H54 (cell line): ENCODE data around the gene PGLYRP3.

Source experiments
- DNase-seq: peaks from one replicate; pipeline ENCODE4 v3.0.0; 2011; ENCODE audit warnings: low spot score, mixed read lengths; ENCODE audit not compliant: insufficient read length
- FAIRE-seq: peaks from 3 replicates; lab custom pipeline; 2011; peaks lifted over from hg19 to GRCh38; lab: Jason Lieb, UNC
- POLR2A ChIP-seq: IDR thresholded peaks from 2 replicates; pipeline ENCODE4 v1.6.1; 2011; ENCODE audit warnings: low read depth, mild to moderate bottlenecking, low read length

The PGLYRP3 gene

DNA sequence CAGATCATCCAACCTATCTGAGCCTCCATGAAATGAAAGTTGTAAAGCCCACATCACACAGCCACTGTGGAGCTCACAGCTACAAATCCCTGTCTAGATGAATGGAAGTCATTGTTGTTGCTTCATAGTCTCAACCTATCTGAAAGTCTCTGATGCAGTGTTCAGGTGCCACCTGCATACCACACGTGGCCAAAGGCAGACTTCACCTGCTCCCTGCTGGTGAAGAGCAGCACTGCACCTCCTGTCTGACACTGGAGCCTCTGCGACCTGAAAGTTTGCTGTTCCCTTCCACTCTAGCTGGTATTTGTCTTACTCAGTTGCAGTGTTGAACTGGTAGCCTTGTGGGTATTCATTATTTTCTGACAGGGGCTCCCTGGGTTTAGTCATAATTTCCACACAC, 34.9 kb downstream of the PGLYRP3 start:
- TF ChIP-seq POLR2A: no peak
- FAIRE-seq (peak; percentile 27), DNase-seq (no peak)

DNA sequence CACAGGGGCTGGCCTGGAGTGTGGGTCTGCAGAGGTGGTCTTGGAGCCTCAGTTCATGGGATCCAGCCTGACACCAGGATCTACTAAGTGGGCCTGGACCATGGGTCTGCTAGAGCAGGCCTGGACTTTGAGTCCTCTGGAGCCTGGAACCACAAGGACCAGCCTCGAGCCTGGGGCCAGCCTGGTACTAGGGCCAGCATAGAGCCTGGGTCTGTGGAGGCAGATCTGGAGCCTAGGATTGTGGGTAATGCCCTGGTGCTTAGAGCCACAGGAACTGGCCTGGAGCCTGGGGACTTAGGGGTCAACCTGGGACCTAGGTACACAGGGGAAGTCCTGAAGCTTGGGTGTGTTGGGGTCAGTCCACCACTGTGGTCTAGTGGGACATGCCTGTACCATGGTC, 40.6 kb downstream of the PGLYRP3 start:
- TF ChIP-seq POLR2A: no peak
- DNase-seq (no peak), FAIRE-seq (no peak)

DNA sequence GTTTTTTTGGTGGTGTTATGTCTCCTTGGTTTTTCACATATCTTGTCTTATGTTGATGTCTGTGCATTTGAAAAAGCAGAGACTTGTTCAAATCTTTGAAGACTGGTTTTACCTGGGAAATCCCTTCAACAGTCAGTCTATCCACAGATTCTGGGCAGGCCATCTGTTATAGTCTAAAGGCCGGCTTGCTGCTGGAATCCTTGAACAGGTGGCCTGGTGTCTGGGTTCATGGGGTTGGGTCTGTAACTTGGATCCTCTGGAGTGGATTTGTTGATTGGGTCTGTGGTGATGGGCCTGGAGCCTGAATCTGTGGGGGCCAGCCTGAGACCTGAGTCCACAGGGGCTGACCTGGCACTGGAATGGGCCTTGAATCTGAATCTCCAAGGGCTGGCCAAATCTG, 41.0 kb downstream of the PGLYRP3 start:
- DNase-seq (no peak), FAIRE-seq (no peak)
- no peak for TF ChIP-seq POLR2A

DNA sequence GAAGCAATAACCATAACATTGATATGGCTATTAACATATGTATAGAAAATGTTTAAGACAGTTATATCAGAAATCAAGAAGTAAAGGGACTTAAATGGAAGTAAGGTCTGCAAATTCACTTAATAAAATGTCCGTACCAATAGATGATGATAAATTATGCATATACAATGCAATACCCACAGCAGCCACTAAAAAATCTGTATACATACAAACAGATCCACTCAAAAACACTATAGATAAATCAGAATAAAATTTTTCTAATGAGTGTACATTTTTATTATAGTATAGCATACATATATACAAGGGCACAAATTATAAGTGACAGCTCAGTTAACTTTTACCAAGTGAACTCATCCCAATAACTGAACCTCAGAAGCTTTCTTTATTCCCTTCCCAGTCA, 47.3 kb downstream of the PGLYRP3 start:
- FAIRE-seq (no peak), DNase-seq (no peak)
- TF ChIP-seq POLR2A: no peak

DNA sequence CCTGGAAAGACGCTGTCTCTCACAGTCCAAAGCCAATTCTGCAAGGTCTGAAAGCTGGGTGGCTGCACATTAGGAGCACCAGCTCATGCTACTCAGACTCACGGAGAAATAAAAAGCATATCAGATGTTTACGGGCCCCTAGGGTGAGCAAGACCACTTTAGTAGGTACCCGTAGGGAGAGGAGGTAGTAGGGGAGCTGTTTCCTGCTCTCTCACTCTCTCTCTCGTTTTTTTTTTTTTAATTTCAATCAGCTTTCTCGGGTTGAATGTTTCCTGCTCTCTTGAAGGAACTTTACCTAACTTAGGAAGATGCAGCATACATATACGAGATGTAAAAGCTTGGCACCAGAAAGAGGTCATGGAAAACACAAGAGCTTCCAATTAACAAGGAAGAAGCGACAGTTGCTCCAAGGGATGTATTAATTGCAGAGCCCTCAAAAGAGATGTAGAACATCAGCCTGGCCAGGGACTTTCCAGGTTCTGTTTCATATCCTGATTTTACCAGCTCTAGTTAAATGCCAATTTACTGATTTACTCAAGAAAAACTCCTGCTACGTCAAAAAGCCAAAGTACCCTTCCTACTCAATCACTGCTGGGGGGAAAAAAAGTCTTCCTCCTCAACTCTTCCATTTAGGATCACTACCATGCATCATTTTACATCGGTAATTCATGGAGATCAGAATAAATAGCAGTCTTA, 50.1 kb downstream of the PGLYRP3 start:
- DNase-seq: no peak
- FAIRE-seq: no peak
- no peak for TF ChIP-seq POLR2A

DNA sequence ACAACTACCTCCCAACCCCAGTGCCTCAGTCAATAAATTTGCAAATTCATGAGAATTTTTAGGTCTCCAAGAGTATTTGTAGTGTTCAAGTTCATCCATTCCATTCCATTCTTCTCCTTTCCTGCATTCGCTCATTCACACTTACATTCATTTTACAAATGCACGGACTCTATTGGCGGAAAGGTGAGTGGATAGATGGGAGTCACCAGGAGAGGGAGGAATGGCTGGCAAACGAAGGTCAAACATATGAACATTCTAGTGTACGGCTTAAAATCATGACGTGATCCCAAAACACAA, 50.7 kb downstream of the PGLYRP3 start:
- no peak for FAIRE-seq
- TF ChIP-seq POLR2A: no peak
- no peak for DNase-seq

DNA sequence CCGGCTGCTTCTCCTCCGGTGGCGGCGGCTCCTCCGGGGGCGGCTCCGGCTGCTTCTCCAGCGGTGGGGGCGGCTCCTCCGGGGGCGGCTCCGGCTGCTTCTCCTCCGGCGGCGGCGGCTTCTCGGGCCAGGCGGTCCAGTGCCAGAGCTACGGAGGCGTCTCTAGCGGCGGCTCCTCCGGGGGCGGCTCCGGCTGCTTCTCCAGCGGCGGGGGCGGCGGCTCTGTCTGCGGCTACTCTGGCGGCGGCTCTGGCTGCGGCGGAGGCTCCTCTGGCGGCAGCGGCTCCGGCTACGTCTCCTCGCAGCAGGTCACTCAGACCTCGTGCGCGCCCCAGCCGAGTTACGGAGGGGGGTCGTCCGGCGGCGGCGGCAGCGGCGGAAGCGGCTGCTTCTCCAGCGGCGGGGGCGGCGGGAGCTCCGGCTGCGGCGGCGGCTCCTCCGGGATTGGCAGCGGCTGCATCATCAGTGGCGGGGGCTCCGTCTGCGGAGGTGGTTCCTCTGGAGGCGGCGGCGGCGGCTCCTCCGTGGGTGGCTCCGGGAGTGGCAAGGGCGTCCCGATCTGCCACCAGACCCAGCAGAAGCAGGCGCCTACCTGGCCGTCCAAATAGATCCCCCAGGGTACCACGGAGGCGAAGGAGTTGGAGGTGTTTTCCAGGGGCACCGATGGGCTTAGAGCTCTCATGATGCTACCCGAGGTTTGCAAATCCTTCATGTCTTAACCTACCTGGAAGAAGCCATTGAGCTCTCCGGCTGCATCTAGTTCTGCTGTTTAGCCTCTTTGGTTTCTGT, 51.3 kb downstream of the PGLYRP3 start:
- TF ChIP-seq POLR2A: no peak
- FAIRE-seq: no peak

DNA sequence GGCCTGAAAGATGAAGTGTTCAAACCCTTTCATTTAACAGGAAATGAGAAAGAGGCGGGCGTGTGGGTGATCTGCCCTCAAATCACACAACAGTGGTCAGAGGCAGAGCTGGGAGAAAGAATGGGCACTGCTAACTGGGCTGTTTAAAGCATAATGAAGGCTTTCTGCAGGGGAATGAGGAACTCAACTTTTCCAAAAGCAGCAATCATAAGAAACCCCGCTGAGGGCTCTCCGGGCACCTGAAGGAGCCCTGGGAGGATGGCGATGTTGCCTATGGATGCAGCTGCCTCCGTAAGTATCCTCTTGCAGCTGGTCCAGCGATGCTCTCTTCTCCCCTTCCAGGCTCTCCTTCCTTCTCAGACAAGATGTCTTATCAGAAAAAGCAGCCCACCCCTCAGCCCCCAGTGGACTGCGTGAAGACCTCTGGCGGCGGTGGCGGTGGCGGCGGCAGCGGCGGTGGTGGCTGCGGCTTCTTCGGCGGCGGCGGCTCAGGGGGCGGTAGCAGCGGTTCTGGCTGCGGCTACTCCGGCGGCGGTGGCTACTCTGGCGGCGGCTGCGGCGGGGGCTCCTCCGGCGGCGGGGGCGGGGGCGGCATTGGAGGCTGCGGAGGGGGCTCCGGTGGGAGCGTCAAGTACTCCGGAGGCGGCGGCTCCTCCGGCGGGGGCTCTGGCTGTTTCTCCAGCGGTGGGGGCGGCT, 52.0 kb downstream of the PGLYRP3 start:
- TF ChIP-seq POLR2A: no peak
- DNase-seq: no peak
- FAIRE-seq: no peak

More for the DNA sequence above, 51.3 kb downstream of the PGLYRP3 start:
- no peak for DNase-seq

DNA sequence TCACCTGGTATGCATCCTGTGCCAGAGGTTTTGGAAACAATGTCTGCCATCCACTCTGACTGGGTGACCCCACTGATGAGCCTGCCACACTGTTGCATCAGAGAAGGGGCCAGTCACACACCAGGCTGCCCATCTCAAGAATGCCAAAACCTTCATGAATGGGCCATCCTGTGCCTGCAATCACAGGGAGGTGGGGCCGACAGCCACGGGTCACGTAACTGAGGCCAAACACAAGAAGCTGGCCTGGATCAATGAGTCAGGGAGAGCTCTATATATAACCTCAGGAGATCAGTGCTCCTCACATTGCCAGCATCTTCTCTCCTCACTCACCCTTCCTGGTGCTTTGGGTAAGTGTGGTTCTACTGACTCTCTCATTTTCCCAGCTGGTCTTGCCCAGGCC, 53.4 kb downstream of the PGLYRP3 start, which contains the start of gene LORICRIN:
Gene LORICRIN, plus strand, starts transcription at position 301 of the 400 bp plus-strand sequence. CDS start 1,263 bp downstream, outside the sequence.
- TF ChIP-seq POLR2A: no peak
- DNase-seq (no peak), FAIRE-seq (no peak)

DNA sequence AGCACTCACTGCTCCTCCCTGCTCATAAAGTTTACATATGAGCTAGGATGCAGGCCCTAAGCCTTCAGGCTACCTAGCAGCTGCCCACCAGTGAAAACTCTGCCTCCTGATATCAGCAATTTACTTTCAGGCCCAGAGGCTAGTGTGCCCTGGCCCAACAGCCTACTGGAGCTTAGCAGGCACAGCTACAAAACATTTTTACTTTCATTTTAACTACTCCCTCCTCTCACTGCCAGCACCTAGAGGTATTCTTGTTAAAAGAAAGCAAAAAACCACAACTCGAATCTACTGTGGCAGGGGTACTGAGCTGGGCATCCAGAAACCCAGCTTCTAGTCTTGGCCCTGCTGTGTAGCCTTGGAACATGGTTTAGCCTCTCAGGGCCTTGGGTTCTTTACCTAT, 59.1 kb downstream of the PGLYRP3 start:
- FAIRE-seq: no peak
- no peak for DNase-seq
- TF ChIP-seq POLR2A: no peak

DNA sequence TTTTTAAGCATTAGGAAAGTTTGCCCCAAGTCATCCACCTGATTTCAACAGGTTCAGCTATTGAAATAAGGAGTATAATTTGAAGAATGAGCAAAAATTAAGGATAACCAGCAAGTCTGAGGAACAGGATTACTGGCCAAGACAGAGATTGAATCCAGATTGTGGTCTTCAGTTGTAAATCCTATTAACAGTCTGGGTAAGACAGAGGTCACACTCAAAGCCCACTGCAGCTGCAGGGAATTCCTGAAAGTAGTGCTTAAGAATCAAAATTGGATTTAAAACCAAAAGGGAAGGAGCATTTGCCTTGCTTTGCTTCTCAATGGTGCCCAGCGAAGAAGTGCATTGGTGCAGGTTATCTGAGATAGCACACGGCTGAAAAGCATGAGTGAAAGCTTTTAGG, 59.7 kb downstream of the PGLYRP3 start:
- FAIRE-seq: no peak
- TF ChIP-seq POLR2A: no peak
- DNase-seq: no peak

DNA sequence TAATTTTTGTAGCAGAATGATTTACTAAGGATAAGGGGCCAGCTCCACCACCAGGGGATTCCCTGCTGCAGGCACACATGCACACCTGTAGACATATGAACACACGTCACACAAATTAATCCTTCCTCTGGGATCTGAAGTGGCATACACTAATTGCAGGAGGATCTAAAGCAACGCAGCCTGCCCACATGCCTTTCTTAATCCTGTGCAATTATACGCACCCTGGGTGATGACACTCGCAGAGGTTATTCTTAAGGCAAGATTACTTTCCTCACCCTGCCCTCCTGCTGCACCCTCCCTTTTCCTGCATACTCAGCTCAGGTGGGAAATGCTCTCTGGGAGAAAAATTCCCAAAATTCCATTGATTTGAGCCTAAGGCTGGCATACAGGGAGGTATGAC, 60.8 kb downstream of the PGLYRP3 start:
- FAIRE-seq (no peak), DNase-seq (no peak)
- no peak for TF ChIP-seq POLR2A

DNA sequence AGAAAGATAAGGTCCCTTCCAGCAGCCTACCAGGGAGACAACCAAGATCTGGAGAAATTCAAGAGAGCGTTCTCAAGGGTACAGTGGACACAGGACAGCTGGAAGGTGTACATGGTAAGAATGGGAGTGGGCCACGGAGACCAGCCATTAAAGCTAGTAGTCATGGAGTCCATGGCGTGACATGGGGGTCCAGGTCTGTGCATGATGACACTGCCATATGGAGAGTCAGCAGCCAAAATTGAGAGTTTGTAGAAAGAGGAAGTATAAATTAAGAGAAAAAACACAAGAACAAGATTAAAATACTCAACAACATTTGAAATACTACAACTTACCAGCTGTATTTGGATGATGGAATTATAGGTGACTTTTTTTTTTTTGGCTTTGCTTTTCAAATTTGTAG, 61.2 kb downstream of the PGLYRP3 start:
- TF ChIP-seq POLR2A: no peak
- FAIRE-seq (no peak), DNase-seq (no peak)

DNA sequence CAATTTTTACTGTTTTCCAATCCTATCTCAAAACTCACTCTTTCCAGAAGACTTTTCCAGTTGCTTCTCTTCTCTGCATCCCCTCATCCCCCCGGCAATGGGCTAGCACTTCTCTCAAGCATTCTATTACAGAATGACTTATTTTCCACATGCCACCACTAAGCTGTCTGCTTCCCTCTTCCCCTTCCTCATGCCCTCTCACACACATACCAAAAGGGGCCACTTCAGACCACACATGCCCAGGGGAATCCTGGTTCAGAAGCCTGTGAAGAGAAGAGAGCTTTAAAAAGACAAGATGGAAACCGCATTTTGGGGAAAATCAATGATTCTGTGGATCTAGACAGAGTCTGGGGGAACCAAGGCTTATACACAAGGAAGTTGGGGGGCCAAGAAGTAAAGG, 61.7 kb downstream of the PGLYRP3 start:
- TF ChIP-seq POLR2A: no peak
- no peak for FAIRE-seq
- no peak for DNase-seq

DNA sequence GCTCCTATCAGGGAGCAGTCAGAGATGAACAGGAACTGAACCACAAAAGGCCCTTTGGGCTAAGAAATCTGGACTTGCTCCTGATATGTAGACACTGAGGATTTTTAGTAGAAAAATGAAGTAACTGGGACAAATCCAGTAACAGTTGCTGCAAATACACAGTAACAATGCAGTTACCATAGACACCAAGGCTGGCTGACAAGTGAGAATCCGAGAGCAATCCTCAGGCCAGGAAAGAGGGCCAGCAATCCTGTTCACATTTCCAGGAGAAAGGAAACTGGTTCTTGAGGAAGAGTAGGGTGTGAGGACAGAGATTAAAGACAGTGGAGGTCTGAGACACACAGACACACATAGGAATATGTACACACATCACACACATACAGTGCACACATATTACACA, 62.6 kb downstream of the PGLYRP3 start:
- DNase-seq (no peak), FAIRE-seq (no peak)
- TF ChIP-seq POLR2A: no peak
